GM19099 (cell line): Measurements from ENCODE around the gene LMAN2.

Experiments used
- POLR2A ChIP-seq: IDR thresholded peaks from 3 replicates; pipeline ENCODE4 v1.6.1; 2011; ENCODE audit warnings: low read depth; ENCODE audit not compliant: insufficient read length; ENCODE audit errors: extremely low read depth

The LMAN2 gene

DNA sequence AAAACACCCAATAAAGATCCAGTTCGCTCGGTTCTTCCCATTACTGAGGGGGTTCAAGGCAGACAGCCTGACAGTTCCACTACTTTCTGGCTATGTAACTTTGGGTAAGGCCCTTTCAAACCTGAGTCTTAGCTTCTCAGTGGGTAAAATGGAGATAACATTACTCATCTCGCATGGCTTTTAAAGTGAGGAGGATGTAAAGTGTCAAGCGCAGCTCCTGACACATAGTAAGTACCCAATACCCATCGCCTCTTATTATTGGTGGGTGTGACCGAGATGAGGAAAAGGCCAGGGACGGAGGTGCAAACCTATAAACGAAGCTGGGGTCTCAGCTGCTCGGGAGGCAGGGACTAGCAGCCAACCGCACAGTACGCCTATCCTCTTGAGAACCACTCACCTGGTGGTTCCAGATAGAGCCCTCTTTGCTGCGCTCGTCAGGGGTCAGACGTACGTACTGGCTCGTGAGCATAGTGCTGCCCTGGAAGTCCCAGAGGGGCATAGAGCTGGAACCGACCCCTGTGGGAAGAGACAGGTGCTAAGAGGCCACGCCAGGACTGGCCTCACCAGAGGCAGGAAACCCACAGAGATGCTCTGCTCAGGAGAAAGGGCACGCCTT is 584 bp downstream of the LMAN2 start:
- TF ChIP-seq POLR2A = no peak

- TF ChIP-seq POLR2A = no peak
Observed at GRCh38 chr5:177349762-177350161, 1.7 kb downstream of the LMAN2 start.

DNA sequence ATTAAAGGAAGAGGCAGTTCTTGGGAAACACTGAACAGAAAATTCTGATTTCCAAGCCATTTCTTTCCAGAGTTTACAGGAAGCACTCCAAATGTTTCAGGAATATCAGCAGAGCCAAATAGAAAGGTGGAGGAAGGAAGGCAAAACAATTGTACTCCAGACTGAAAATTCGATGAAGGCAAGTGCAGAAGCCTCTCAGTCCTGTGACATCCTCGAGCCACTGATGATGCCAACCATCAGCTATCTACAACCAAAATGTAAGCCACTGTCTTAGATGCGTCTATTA is 2.2 kb downstream of the LMAN2 start:
- no peak for TF ChIP-seq POLR2A

DNA sequence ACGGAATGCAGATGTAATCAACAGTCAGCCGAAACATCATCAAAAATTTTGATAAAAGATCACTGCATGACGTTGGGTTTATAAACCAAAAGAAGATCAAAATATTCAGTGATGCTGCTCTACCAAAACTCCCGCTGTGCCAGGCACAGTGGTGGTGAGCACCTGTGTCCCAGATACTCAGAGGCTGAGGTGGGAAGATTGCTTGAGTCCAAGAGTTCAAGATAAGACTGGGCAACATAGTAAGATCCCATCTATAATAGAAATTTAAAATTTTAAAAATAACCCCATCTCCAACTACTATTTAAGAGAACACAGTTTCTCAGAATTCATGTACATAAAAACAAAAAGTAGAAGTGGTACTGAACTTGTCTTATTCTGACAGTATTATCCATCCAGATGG is 3.8 kb downstream of the LMAN2 start:
- no peak for TF ChIP-seq POLR2A

GRCh38 chr5:177346820-177347219 is 4.6 kb downstream of the LMAN2 start:
- TF ChIP-seq POLR2A = no peak

- no peak for TF ChIP-seq POLR2A
Observed at GRCh38 chr5:177344891-177345290, 6.6 kb downstream of the LMAN2 start.

- TF ChIP-seq POLR2A = no peak
Observed at GRCh38 chr5:177343777-177344176, 7.7 kb downstream of the LMAN2 start.

DNA sequence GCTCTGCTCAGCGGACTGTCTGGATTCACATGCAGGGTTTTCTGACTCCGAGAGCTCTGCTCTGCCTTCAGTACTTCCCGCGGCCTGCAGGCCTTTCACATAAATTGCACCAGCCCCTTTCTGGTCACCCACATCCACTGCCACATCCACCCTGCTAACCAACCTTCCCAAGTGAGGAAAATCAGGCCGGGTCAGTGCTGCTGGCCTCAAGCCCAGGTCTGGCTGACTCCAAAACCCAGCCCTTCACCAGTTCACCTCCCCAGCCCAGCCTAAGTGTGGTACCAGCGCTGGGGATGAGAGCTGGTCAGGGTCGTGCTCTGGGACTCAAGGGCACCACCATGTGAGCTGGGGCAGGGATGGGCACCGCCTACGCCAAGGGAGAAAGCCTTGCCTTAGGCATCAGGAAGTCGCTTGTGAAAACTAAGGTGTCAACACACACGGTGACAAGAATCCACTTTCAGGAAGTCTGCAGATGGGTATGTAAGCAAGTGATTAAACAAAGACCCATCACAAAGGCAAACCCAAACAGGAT is 12.3 kb downstream of the LMAN2 start:
- no peak for TF ChIP-seq POLR2A

- TF ChIP-seq POLR2A = no peak
Observed at GRCh38 chr5:177338251-177339106, 13.0 kb downstream of the LMAN2 start.

- no peak for TF ChIP-seq POLR2A
Observed at GRCh38 chr5:177336603-177337494, 14.6 kb downstream of the LMAN2 start.

DNA sequence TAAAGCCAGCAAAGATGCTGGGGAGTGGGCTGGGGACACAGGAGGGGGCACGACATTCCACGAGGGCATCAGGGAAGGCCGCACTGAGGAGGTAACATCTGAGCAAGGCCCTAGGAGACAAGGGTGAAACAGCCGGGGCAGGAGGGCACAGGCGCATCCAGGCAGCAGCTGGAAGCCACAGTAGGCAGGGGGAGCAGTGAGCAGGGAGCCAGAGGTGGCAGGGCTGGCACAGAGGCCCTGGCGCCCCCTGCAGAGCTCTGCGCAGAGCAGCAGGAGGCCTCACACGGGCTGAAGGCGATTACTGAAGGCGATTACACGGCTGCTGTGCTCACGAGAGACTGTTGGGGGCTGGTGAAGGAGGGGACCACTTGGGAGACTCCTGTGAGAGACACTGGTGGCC is 15.4 kb downstream of the LMAN2 start:
- no peak for TF ChIP-seq POLR2A

DNA sequence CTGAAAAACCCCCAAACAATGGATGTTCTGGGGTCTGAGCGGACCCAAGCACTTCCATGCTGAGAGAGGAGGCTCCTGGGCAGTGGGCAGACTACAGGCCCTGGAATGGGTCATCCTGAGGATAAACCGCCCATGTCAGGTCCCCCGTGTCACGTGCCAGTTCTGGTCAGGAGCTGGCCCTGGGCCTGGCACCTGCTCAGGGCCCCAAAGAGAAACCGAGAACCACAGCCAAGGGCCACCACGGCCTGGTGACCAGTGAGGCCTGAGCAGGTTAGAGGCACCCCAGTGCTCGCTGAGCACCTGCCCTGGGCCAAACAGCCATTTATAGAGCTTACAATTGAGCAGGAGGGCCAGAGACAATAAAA is 15.8 kb downstream of the LMAN2 start:
- TF ChIP-seq POLR2A = no peak

DNA sequence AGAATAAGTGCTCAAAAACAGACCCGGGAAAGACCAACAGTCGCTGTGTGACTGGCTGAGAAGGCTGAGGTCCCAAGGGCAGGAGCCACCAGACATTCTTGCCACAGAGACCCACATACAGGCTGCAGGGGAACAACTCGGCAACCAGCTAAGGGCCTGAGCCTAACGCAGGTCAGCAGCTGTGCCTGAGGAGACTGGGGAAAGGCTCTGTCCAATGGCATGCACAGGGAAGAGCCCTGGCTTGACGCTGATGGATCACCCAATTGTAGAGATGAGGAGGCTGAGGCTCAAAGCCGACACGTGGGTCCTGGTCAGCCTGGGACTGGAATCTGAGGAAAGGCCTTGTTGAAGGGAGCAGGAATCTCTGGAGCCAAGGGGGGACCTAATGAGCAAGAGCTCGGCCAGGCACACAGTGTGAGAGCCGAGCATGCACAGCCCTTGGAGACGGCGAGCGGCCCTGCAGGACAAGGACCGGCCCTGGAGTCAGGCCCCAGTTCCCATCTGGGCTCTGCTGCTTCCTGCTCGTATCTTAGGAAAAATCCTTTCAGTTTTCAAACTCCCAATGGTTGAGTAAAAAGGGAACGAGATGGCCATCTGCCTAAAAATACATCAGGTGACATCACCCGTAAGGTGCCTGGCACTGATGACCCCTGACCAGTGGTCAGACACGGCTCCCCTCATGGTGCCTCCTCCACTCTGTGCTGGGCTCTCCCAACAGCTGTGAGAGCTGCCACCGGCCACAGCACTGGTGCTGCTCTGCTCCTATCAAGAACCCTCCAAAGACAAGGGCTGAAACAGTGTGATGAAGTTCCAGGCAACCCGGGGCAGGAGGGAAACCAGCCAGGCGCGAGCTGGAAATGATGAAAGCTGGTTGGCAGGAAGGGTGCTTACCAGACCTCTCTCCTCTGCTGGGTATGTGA is 16.4 kb downstream of the LMAN2 start:
- TF ChIP-seq POLR2A = no peak

DNA sequence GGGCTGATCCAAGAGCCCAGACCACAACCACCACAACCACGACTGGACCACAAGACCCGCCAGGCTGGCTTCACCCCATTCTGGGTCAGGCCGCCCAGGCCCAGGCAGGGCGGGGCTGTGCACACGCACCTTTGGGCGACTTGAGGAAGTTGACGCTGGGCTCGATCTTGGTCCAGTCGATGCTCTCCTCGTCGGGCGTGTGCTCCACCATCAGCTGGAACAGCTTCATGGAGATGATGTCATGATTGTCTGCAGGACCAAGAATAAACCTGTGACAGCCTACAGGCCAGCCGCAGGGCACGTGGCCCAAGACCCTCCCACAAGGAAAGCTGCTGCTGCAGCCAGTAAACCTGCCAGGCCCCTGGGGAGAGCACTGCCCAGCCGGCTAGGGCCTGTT is 17.3 kb downstream of the LMAN2 start:
- TF ChIP-seq POLR2A = no peak
